H9 (cell line): ENCODE measurements around the gene FRK. TPM values are rescaled to one million over a fixed set of nuclear protein-coding genes. Genes with fewer than 3 reads are reported as not detected.

ENCODE experiments used
- DNase-seq: peaks from one replicate; pipeline ENCODE4 v3.0.0-alpha.2; 2017
- H2AFZ ChIP-seq: one replicate; pipeline ENCODE4 v1.6.1; 2013; ENCODE audit warnings: mild to moderate bottlenecking, low read length, control low read depth, moderate library complexity
- H2AK5ac ChIP-seq: 2 replicates; pipeline ENCODE4 v1.6.1; 2013; ENCODE audit warnings: low read length, control low read depth, mixed read lengths; ENCODE audit not compliant: insufficient read length
- H2BK120ac ChIP-seq: one replicate; pipeline ENCODE4 v1.6.1; 2013; ENCODE audit warnings: low read depth, mild to moderate bottlenecking, low read length, control low read depth, inconsistent platforms; ENCODE audit not compliant: poor library complexity, severe bottlenecking
- H2BK12ac ChIP-seq: 2 replicates; pipeline ENCODE4 v1.6.1; 2013; ENCODE audit warnings: low read length, control low read depth, mixed read lengths, low read depth; ENCODE audit not compliant: insufficient read length
- H2BK15ac ChIP-seq: 2 replicates; pipeline ENCODE4 v1.6.1; 2013; ENCODE audit warnings: low read depth, low read length, control low read depth
- H2BK20ac ChIP-seq: one replicate; pipeline ENCODE4 v1.6.1; 2013; ENCODE audit warnings: low read depth, mild to moderate bottlenecking, low read length, control low read depth, inconsistent platforms; ENCODE audit not compliant: poor library complexity, severe bottlenecking
- H2BK5ac ChIP-seq: 2 replicates; pipeline ENCODE4 v1.6.1; 2013; ENCODE audit warnings: low read length, control low read depth, mixed read lengths; ENCODE audit not compliant: insufficient read length
- H3K14ac ChIP-seq: 2 replicates; pipeline ENCODE4 v1.6.1; 2013; ENCODE audit warnings: low read length, control low read depth; ENCODE audit not compliant: insufficient read depth
- H3K18ac ChIP-seq: 2 replicates; pipeline ENCODE4 v1.6.1; 2013; ENCODE audit warnings: low read depth, mild to moderate bottlenecking, mixed read lengths, low read length, control low read depth; ENCODE audit not compliant: insufficient read length
- H3K23ac ChIP-seq: 2 replicates; pipeline ENCODE4 v1.6.1; 2013; ENCODE audit warnings: low read length, control low read depth, mixed read lengths, low read depth; ENCODE audit not compliant: insufficient read length
- H3K23me2 ChIP-seq: 2 replicates; pipeline ENCODE4 v1.6.1; 2013; ENCODE audit warnings: low read depth, mild to moderate bottlenecking, mixed read lengths, low read length, control low read depth; ENCODE audit not compliant: insufficient read length, poor library complexity, severe bottlenecking
- H3K27ac ChIP-seq: 2 replicates; pipeline ENCODE4 v1.5.1; 2013; ENCODE audit warnings: low read length, control low read depth, mixed read lengths, low read depth; ENCODE audit not compliant: insufficient read length
- H3K27me3 ChIP-seq: 2 replicates; pipeline ENCODE4 v1.6.1; 2013; ENCODE audit warnings: low read length, control low read depth, inconsistent platforms; ENCODE audit not compliant: insufficient read depth
- H3K4ac ChIP-seq: 2 replicates; pipeline ENCODE4 v1.6.1; 2013; ENCODE audit warnings: low read depth, mild to moderate bottlenecking, control low read depth, inconsistent platforms, low read length, moderate library complexity
- H3K4me1 ChIP-seq: 2 replicates; pipeline ENCODE4 v1.6.1; 2013; ENCODE audit warnings: low read length, control low read depth, inconsistent platforms; ENCODE audit not compliant: insufficient read depth
- H3K4me2 ChIP-seq: 2 replicates; pipeline ENCODE4 v1.6.1; 2013; ENCODE audit warnings: low read length, control low read depth, mixed read lengths; ENCODE audit not compliant: insufficient read length, insufficient read depth
- H3K56ac ChIP-seq: 2 replicates; pipeline ENCODE4 v1.6.1; 2013; ENCODE audit warnings: low read depth, mild to moderate bottlenecking, mixed read lengths, low read length, control low read depth; ENCODE audit not compliant: insufficient read length
- H3K79me1 ChIP-seq: 2 replicates; pipeline ENCODE4 v1.6.1; 2013; ENCODE audit warnings: low read depth, mild to moderate bottlenecking, moderate library complexity, low read length, control low read depth, inconsistent platforms; ENCODE audit not compliant: insufficient read depth, poor library complexity, severe bottlenecking
- H3K79me2 ChIP-seq: 2 replicates; pipeline ENCODE4 v1.6.1; 2013; ENCODE audit warnings: low read length, control low read depth, inconsistent platforms; ENCODE audit not compliant: insufficient read depth
- H3K9ac ChIP-seq: 2 replicates; pipeline ENCODE4 v1.6.1; 2013; ENCODE audit warnings: low read length, control low read depth, mixed read lengths; ENCODE audit not compliant: insufficient read length; ENCODE audit errors: extremely low read depth
- H3K9me3 ChIP-seq: one replicate; pipeline ENCODE4 v1.6.1; 2013; ENCODE audit warnings: low read depth, low read length, inconsistent platforms; ENCODE audit not compliant: control insufficient read depth
- H3T11ph ChIP-seq: one replicate; pipeline ENCODE4 v1.6.1; 2013; ENCODE audit warnings: mild to moderate bottlenecking, low read length, control low read depth, inconsistent platforms
- H4K20me1 ChIP-seq: one replicate; pipeline ENCODE4 v1.6.1; 2013; ENCODE audit not compliant: control insufficient read depth, insufficient read length, insufficient read depth
- H4K5ac ChIP-seq: 2 replicates; pipeline ENCODE4 v1.6.1; 2013; ENCODE audit warnings: low read depth, mild to moderate bottlenecking, mixed read lengths, low read length, control low read depth; ENCODE audit not compliant: insufficient read length
- H4K8ac ChIP-seq: replicated peaks from 2 replicates; pipeline ENCODE4 v1.6.1; 2013; ENCODE audit warnings: low read length, control low read depth, mixed read lengths, low read depth; ENCODE audit not compliant: insufficient read length
- H4K91ac ChIP-seq: 2 replicates; pipeline ENCODE4 v1.6.1; 2013; ENCODE audit warnings: low read depth, mild to moderate bottlenecking, moderate library complexity, mixed read lengths, low read length, control low read depth; ENCODE audit not compliant: insufficient read length
- H3K27ac Mint-ChIP-seq, 3 experiments: 2 replicates in 2 of 3; 3 replicates in 1 of 3; pipeline ENCODE4 v1.8.0; 2020 to 2021; ENCODE audit warnings: mixed read lengths in 3 of 3, mild to moderate bottlenecking in 1 of 3, moderate library complexity in 1 of 3
- H3K27me3 Mint-ChIP-seq: 2 replicates; pipeline ENCODE4 v1.8.0; 2021; ENCODE audit warnings: low read depth, mild to moderate bottlenecking, moderate library complexity, mixed read lengths
- H3K36me3 Mint-ChIP-seq, 3 experiments: 2 replicates in 2 of 3; 3 replicates in 1 of 3; pipeline ENCODE4 v1.8.0; 2020 to 2021; ENCODE audit warnings: low read depth in 3 of 3, mixed read lengths in 3 of 3; ENCODE audit not compliant: insufficient read depth in 1 of 3
- H3K4me1 Mint-ChIP-seq, 2 experiments: 2 replicates each; pipeline ENCODE4 v1.8.0; 2020; ENCODE audit warnings: mixed read lengths in 2 of 2
- H3K4me3 Mint-ChIP-seq, 2 experiments: 2 replicates in 1 of 2; 3 replicates in 1 of 2; pipeline ENCODE4 v1.8.0; 2020 to 2021; ENCODE audit warnings: mild to moderate bottlenecking in 2 of 2, mixed read lengths in 2 of 2, moderate library complexity in 1 of 2
- H3K9me3 Mint-ChIP-seq, 2 experiments: 2 replicates in 1 of 2; 3 replicates in 1 of 2; pipeline ENCODE4 v1.8.0; 2020; ENCODE audit warnings: mild to moderate bottlenecking in 2 of 2, mixed read lengths in 2 of 2, moderate library complexity in 1 of 2
- WGBS: extraction: QIAGEN DNeasy Blood & Tissue Kit; methylation state at CpG from one replicate; pipeline ENCODE4 v1.1.7; 2013; ENCODE audit warnings: missing lambda C conversion rate, low lambda C conversion rate, mixed read lengths; ENCODE audit not compliant: insufficient read length; ENCODE audit errors: extremely low coverage; 5-methylcytosine and 5-hydroxymethylcytosine counted together
- total RNA-seq: library from RNA; stranded (reverse); gene quantifications from 2 replicates; pipeline ENCODE4 v1.2.1, GENCODE V29; 2021
- TF ChIP-seq, protein P1 (sequence below): fragments of 200-600 bp; sonication (generic); conservative IDR thresholded peaks from 3 replicates; pipeline ENCODE4 v1.8.0; 2021; ENCODE audit warnings: antibody characterized with exemption, mild to moderate bottlenecking

The FRK gene
- total RNA-seq, 1 experiment from 2014 or later = 0.15 TPM

DNA sequence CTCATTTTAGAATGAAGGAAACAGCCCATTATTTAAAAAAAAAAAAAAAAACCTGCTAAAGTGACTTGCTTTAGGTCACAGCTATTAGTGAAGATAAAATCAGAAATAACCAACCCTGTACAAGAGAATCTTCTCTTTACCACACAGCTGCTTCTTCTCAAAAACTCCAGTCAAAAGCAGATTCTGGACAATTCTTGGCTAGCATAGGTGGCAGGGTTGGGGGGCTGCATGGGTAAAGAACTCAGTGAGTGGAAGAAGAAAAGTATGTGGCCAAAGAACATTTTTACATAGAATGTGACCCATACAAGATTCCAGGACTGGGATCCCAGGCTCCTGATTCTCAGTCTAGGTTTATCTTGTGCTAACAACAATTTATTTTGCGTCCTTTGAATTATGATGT lies 9.4 kb upstream of the FRK start:
- Histone ChIP-seq H2BK120ac (no peak overlapping the region), H4K5ac (no peak overlapping the region), H3K4me1 (no peaks in the 10 kb centered on the region), H3K14ac (no peak overlapping the region), H3K79me2 (no peaks in the 10 kb centered on the region), H2BK5ac (no peak overlapping the region), H3K27me3 (no peaks in the 10 kb centered on the region), H2BK12ac (no peak overlapping the region), H3K56ac (no peak overlapping the region), H3K27ac (no peak overlapping the region), H3K9ac (no peak overlapping the region), H3K18ac (no peak overlapping the region), H3T11ph (no peak overlapping the region), H3K23ac (no peak overlapping the region), H4K91ac (no peak overlapping the region), H3K4ac (no peak overlapping the region), H3K23me2 (no peaks in the 10 kb centered on the region), H3K79me1 (no peaks in the 10 kb centered on the region), H2BK15ac (no peak overlapping the region), H2BK20ac (no peak overlapping the region), H4K8ac (no peak overlapping the region), H2AK5ac (no peak overlapping the region), H3K9me3 (no peaks in the 10 kb centered on the region), H2AFZ (no peak overlapping the region), H3K4me2 (no peak overlapping the region), H4K20me1 (no peaks in the 10 kb centered on the region)
- no peak for DNase-seq
- Mint-ChIP-seq H3K9me3 (no peaks in the 10 kb centered on the region), H3K27me3 (no peaks in the 10 kb centered on the region), H3K27ac (no peak overlapping the region), H3K4me3 (no peak overlapping the region), H3K4me1 (peaks cover 5 to 9% of the 10 kb centered on the region in 2 experiments), H3K36me3 (no peaks in the 10 kb centered on the region)
- no CpG with 5 or more reads among the region's 1 CpG for WGBS
- TF ChIP-seq, protein P1, sequence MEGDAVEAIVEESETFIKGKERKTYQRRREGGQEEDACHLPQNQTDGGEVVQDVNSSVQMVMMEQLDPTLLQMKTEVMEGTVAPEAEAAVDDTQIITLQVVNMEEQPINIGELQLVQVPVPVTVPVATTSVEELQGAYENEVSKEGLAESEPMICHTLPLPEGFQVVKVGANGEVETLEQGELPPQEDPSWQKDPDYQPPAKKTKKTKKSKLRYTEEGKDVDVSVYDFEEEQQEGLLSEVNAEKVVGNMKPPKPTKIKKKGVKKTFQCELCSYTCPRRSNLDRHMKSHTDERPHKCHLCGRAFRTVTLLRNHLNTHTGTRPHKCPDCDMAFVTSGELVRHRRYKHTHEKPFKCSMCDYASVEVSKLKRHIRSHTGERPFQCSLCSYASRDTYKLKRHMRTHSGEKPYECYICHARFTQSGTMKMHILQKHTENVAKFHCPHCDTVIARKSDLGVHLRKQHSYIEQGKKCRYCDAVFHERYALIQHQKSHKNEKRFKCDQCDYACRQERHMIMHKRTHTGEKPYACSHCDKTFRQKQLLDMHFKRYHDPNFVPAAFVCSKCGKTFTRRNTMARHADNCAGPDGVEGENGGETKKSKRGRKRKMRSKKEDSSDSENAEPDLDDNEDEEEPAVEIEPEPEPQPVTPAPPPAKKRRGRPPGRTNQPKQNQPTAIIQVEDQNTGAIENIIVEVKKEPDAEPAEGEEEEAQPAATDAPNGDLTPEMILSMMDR = no peak
